Lower lobe of right lung (tissue), 2 donors: ENCODE data around the gene CCDC85C. TPM values are rescaled to one million over a fixed set of nuclear protein-coding genes. Genes with fewer than 3 reads are reported as not detected.

Experiments used
- ATAC-seq, 2 donors: fragments of 200-7000 bp; cut with Tn5 transposase; one replicate each; pipeline ENCODE4 v1.9.1; 2020 to 2022; ENCODE audit warnings: mild to moderate bottlenecking in 2 of 2, moderate library complexity in 2 of 2
- DNase-seq: peaks from one replicate; pipeline ENCODE4 v3.0.0-alpha.2; 2020
- H3K27ac ChIP-seq: fragments of 200-600 bp; one replicate; pipeline ENCODE4 v1.8.0; 2022
- H3K27me3 ChIP-seq: fragments of 200-600 bp; one replicate; pipeline ENCODE4 v1.8.0; 2022; ENCODE audit warnings: low read depth
- H3K36me3 ChIP-seq: fragments of 200-600 bp; one replicate; pipeline ENCODE4 v1.8.0; 2022; ENCODE audit warnings: mild to moderate bottlenecking
- H3K4me1 ChIP-seq: fragments of 200-600 bp; one replicate; pipeline ENCODE4 v1.8.0; 2022
- H3K4me3 ChIP-seq: fragments of 200-600 bp; one replicate; pipeline ENCODE4 v1.8.0; 2022; ENCODE audit warnings: mild to moderate bottlenecking
- H3K9me3 ChIP-seq: fragments of 200-600 bp; one replicate; pipeline ENCODE4 v1.8.0; 2022
- CTCF ChIP-seq: fragments of 200-600 bp; IDR thresholded peaks from one replicate; pipeline ENCODE4 v1.8.0; 2022; ENCODE audit warnings: antibody characterized with exemption, mild to moderate bottlenecking
- intact Hi-C: fragments of 100-400 bp; cut with DNase I; formaldehyde crosslinking; loops from one replicate; pipeline ENCODE4 v1.11.0; 2022
- total RNA-seq: library from RNA; stranded (reverse); fragmentation: NEBNext Ultra II Directional; extraction: Animal tissue kit (Norgen Biotek cat#: 25700); gene quantifications from one replicate; pipeline ENCODE4 v1.2.1, GENCODE V29; 2021
- donor health status: DM: no; HTN: yes; CAD: no; lungs with severe emphysema.

The CCDC85C gene
- total RNA-seq, 1 donor from 2014 or later, result 15.3 TPM

- Histone ChIP-seq H3K4me3 (no peak overlapping the region), H3K4me1 (peaks cover 13% of the 10 kb centered on the region), H3K9me3 (no peaks in the 10 kb centered on the region), H3K27me3 (no peaks in the 10 kb centered on the region), H3K27ac (no peak overlapping the region), H3K36me3 (peaks cover 57% of the 10 kb centered on the region)
- ATAC-seq (no peak), DNase-seq (no peak)
- TF ChIP-seq CTCF, result no peak
- intact Hi-C loops, result no loop called here
These were observed 138.7 kb downstream of the CCDC85C start for GRCh38 chr14:99465288-99465687.

DNA sequence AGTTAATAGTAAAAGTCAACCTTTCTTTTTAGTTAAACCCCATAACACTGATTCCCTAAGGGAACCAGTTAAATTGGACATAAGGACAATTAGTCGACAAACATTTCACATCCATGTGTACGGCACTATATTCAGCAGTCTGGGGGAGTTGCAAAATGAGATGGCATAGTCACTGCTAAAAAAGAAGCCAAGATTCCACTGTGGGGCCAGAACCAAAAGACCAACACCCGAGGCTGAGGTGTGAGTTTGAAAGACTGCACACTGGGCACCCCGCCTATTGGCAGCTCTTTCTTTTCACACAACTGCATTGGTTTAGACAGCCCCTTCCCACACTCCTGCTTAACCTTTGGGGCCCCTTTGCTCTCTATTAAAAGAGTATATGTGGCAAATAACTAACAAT is 140.0 kb downstream of the CCDC85C start:
- no peak for DNase-seq
- Histone ChIP-seq H3K36me3 (peaks cover 66% of the 10 kb centered on the region), H3K27me3 (no peaks in the 10 kb centered on the region), H3K4me3 (no peak overlapping the region), H3K9me3 (no peaks in the 10 kb centered on the region), H3K4me1 (peaks cover 13% of the 10 kb centered on the region), H3K27ac (no peak overlapping the region)
- no peak for TF ChIP-seq CTCF
- intact Hi-C loops, result no loop called here
- ATAC-seq, result no peak

- intact Hi-C loops, result no loop called here
- Histone ChIP-seq H3K27me3 (no peaks in the 10 kb centered on the region), H3K4me3 (no peak overlapping the region), H3K4me1 (peaks cover 3% of the 10 kb centered on the region), H3K27ac (no peak overlapping the region), H3K9me3 (no peaks in the 10 kb centered on the region), H3K36me3 (peaks cover 84% of the 10 kb centered on the region)
- TF ChIP-seq CTCF, result no peak
- DNase-seq (no peak), ATAC-seq (no peak)
These were observed 141.8 kb downstream of the CCDC85C start for GRCh38 chr14:99462210-99462609.

DNA sequence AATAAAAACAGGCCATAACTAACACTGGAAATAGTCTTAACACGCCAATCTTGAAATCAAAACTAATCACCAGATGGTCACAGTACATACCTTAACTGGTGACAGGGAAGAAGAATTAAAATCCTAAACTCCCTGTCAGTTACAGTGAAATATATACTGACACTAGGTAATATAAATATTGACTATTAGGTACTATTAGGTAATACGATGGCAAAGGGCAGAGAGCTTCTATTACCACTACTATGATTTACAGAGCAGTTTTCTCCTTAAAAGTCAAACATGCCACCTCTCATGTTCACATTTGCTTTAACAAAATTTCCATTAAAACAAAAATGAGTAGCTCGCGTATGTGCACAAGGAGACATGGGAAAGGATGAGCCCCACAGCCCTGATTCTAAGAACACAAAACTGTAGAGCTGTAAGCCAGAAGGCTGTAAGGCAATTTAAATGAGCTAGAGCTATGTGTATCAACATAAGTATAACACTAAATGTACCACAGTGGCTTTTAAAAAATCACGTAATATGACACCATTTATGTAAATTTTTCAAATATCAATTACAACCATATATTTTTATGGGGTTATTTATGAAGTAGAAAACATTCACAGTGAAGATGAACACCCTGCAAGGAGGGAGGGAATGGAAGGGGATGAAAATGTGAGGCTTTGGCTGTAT is 142.5 kb downstream of the CCDC85C start:
- peaks cover 90% of the 10 kb centered on the region for H3K36me3 ChIP-seq
- ATAC-seq (no peak), DNase-seq (no peak)
- no peaks in the 10 kb centered on the region for H3K4me1 ChIP-seq
- H3K9me3 ChIP-seq, result no peaks in the 10 kb centered on the region
- intact Hi-C loops, result no loop called here
- H3K27me3 ChIP-seq, result no peaks in the 10 kb centered on the region
- no peak overlapping the region for H3K4me3 ChIP-seq
- TF ChIP-seq CTCF, result no peak
- H3K27ac ChIP-seq, result no peak overlapping the region

DNA sequence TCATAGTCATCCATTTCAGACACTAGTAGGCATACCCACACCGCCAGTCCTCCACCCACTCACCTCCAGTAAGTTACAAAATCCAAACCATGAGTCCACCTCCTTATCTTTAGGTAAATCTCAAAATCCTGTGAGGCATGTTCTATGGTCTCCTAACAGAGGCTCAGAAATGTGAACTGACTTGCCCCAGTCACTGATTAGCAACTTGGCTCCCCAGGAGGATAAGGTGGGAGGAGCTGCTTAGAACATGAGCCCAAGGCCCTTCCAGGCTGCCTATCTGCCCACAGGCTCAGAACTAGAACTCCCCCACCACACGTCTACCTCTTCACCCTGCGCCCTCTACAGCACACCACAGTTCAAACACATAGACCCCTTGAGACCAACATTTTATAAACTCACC is 143.2 kb downstream of the CCDC85C start:
- H3K4me1 ChIP-seq, result no peaks in the 10 kb centered on the region
- no peak for ATAC-seq
- no peak overlapping the region for H3K4me3 ChIP-seq
- peaks cover 96% of the 10 kb centered on the region for H3K36me3 ChIP-seq
- no peak overlapping the region for H3K27ac ChIP-seq
- DNase-seq, result no peak
- H3K9me3 ChIP-seq, result no peaks in the 10 kb centered on the region
- intact Hi-C loops, result no loop called here
- no peaks in the 10 kb centered on the region for H3K27me3 ChIP-seq
- no peak for TF ChIP-seq CTCF
